NCI-H1105 (cell line): ENCODE results near the gene DOCK2.

Experiments
- DNase-seq: peaks from one replicate; lab custom pipeline; 2025; lab: John Stamatoyannopoulos, UW

The DOCK2 gene

GRCh38 chr5:169908864-169909263 lies 271.8 kb downstream of the DOCK2 start:
- no peak for DNase-seq

- DNase-seq, result no peak
Observed at GRCh38 chr5:169909945-169910344, 272.9 kb downstream of the DOCK2 start.

GRCh38 chr5:169910393-169910792 lies 273.3 kb downstream of the DOCK2 start:
- no peak for DNase-seq

- DNase-seq, result no peak
Observed at GRCh38 chr5:169911448-169912212, 274.6 kb downstream of the DOCK2 start.

- no peak for DNase-seq
Observed at GRCh38 chr5:169913479-169913878, 276.4 kb downstream of the DOCK2 start.

- DNase-seq, result no peak
Observed at GRCh38 chr5:169914766-169915165, 277.7 kb downstream of the DOCK2 start.

GRCh38 chr5:169917500-169917899 lies 280.4 kb downstream of the DOCK2 start:
- no peak for DNase-seq

GRCh38 chr5:169918228-169918627 lies 281.2 kb downstream of the DOCK2 start:
- no peak for DNase-seq

GRCh38 chr5:169920474-169920873 lies 283.4 kb downstream of the DOCK2 start:
- DNase-seq, result no peak

- DNase-seq, result no peak
Observed at GRCh38 chr5:169921384-169921783, 284.3 kb downstream of the DOCK2 start.

- no peak for DNase-seq
Observed at GRCh38 chr5:169921949-169922348, 284.9 kb downstream of the DOCK2 start.

- DNase-seq, result no peak
Observed at GRCh38 chr5:169922474-169922873, 285.4 kb downstream of the DOCK2 start.

GRCh38 chr5:169923988-169924387 lies 286.9 kb downstream of the DOCK2 start:
- DNase-seq, result no peak

GRCh38 chr5:169933127-169933526 lies 296.1 kb downstream of the DOCK2 start:
- DNase-seq, result no peak

- no peak for DNase-seq
Observed at GRCh38 chr5:169933616-169934015, 296.5 kb downstream of the DOCK2 start.

- no peak for DNase-seq
Observed at GRCh38 chr5:169934990-169935389, 297.9 kb downstream of the DOCK2 start.

GRCh38 chr5:169935762-169936161 lies 298.7 kb downstream of the DOCK2 start:
- no peak for DNase-seq

- DNase-seq, result no peak
Observed at GRCh38 chr5:169938439-169938838, 301.4 kb downstream of the DOCK2 start.

GRCh38 chr5:169939731-169940130 lies 302.7 kb downstream of the DOCK2 start:
- no peak for DNase-seq

- no peak for DNase-seq
Observed at GRCh38 chr5:169941542-169941941, 304.5 kb downstream of the DOCK2 start.

GRCh38 chr5:169942181-169942580 lies 305.1 kb downstream of the DOCK2 start:
- DNase-seq, result no peak

- no peak for DNase-seq
Observed at GRCh38 chr5:169943026-169943425, 306.0 kb downstream of the DOCK2 start.

GRCh38 chr5:169944115-169944514 lies 307.0 kb downstream of the DOCK2 start:
- DNase-seq, result no peak
